Activated CD8-positive, alpha-beta memory T cell treated with anti-CD3 and anti-CD28 coated beads, Interleukin-2, amount 50 U/mL, for 1 hour (primary cell): ENCODE measurements around the gene SEMA5A.

Experiments
- DNase-seq: peaks from one replicate; pipeline ENCODE4 v3.0.0-alpha.2; 2020; ENCODE audit errors: extremely low read depth

The SEMA5A gene

DNA sequence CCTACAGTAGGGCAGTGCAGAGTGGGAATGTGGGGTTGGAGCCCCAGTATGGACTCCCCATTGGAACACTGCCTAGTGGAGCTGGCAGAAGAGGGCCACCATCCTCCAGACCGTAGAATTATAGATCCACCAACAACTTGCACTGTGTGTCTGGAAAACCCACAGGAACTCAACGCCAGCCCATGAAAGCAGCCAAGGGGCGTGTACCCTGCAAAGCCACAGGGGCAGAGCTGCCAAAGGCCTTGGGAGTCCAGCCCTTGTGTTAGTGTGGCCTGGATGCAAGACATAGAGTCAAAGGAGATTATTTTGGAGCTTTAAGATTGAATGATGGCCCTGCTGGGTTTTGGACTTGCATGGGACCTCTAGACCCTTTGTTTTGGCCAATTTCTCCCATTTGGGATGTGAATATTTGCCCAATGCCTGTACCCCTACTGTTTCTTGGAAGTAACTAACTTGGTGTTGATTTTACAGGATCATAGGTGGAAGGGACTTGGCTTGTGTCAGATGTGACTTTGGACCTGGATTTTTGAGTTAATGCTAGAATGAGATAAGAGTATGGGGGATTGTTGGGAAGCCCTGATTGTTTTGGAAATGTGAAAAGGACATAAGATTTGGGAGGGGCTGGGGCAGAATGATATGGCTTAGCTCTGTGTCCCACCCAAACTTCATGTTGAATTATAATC lies 266.8 kb downstream of the SEMA5A start:
- DNase-seq: no peak

DNA sequence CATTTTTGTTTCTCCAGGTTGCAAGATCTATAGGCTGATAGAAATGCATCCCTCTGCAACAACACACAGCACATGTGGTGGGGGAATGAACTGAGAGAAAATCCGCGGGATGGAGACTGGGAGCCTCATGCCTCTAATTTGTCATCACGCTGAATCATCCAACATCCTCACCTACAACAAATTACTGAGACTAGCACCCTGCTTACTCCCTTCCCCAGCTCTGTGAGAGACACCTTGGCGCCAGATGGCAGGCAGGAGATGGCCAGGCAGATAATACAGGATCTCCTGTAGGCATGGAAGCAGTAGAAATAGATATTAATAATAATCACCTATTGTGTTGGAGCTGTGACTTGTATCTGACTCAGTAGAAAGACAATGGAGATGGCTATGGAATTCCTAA lies 276.9 kb downstream of the SEMA5A start:
- no peak for DNase-seq

DNA sequence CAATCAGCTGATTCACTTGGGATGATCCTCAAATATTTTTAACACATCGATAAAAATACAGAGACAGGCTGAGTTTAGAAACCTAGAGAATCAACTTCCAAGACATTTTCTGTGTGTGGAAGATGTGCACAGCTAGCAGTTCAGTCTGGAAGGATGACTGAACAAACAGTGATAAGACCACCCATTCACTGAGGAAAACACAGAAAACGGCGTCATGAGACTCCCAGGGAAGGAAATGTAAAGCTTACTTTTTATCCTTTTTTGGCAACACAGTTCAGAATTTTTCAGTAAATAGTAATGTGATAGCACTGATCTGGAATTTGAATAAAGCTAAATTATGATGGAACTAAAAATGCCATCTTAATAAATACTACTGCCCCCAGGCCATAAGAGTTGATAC lies 277.6 kb downstream of the SEMA5A start:
- no peak for DNase-seq

DNA sequence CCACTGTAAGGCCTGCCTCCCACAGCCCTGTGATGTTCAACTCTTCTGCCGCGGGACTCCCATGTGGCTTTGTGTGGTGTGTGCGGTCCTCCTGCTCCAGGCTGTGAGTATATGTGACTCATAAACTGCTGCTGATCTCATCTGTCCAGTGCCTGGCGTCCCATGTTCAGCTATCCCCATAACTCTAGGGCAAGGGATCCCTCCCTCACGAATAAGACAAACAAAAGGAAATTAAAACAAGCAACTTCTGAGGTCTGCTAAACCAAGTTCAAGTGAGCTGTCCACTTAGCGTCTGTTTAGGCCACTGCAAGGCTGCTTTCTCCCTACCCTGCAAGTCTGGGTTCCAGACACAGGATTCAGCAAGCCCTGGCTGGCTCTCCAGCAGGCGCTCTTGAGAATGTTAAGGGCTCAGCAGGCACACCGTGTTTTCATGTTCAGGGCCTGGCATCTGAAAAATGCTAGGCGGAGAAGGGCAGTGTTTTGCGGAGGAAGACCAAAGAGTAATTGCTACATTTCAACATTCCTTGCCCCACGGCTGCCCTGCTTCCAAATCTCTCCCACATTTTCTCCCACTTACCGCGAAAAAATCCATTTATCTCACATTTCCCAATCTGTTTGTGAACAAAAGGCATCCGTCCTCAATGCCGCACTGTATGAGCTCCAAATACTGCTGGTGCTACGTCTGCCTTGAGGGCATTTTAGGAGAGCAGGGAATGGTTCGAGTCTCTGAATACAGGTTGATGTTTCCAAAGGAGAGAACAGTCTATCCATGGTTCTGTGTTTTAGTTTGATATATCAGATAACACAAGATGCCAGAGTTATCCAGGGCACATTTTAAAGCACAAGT lies 280.2 kb downstream of the SEMA5A start:
- DNase-seq: no peak

DNA sequence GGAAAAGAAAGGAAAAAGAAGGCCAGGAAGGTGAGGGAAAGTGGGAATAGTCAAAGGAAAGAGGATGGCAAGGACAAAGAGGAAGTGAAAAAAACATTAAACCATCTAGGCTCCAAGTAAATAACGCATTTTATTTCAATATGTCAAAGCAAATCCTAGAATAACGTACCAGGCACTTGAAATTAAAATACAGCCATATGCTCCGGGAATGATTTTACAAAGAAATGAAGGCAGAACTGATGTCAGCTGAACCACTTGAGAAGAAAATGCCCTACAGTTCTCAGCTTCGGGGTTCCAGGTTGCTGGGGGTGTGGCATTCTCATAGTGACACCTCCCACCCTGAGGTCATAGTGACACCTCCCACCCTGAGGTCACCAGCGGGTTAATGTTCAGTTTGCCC lies 281.6 kb downstream of the SEMA5A start:
- no peak for DNase-seq

DNA sequence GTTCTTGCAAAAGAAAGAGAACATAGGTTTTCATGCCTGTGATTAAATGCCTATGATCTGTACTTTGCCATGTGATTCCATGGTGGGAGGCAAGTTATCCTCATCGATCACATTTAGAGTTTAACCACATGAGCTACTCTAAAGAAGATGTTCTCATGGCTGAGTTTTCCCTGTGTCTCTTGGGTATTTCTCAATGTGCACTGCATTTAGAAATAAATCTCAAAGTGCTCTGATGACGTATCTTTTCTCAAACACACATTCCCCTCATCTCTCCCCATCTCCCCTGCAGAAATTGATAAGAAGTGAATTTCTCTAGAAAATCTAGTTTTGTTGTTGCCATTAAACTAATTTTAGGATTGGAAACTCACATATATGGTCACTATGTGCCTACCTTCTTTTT lies 282.2 kb downstream of the SEMA5A start:
- DNase-seq: no peak

DNA sequence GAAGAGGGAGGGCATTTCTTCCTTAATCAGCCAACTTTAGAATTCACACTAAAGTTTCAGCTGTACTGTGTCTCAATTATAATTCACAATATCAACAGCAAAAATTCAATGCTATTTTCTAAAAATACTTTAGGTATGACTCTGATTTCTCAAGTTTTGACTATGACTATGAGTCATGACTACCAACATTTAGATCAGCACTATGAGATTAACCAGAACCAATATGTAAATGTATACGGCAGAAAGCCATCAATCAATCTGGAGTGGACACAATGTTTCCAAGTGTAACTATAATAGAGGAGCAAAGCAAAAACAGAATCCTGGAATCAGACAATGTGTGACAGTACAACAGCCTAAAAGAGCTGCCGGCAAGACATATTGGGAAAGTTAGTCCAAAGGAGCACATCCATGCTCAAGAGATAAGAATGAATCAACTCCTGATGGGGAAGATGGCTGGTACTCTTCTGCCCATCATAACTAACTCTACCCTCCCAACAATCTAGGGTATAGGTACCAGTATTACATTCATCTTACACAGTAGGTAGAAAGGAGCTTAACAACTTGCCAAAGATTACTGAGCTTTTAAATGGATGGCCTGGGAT lies 294.4 kb downstream of the SEMA5A start:
- no peak for DNase-seq

DNA sequence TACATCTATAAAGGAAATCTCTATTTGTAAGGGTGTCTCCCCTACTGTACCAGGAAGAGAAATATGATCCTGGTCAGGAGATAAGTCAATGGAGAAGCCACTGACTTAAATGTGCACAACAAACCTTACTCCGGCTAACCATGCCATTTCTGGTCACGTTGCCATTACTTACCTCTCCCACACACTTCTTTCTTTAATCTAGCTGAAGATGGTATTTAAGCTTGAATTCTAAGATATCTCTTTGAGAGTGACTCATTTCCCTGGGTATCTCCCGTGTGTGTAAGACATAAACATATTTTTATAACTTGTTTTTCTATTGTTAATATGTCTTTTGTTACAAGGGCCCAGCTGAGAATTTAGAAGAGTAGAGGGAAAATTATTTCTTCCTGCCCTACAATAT lies 296.6 kb downstream of the SEMA5A start:
- no peak for DNase-seq

DNA sequence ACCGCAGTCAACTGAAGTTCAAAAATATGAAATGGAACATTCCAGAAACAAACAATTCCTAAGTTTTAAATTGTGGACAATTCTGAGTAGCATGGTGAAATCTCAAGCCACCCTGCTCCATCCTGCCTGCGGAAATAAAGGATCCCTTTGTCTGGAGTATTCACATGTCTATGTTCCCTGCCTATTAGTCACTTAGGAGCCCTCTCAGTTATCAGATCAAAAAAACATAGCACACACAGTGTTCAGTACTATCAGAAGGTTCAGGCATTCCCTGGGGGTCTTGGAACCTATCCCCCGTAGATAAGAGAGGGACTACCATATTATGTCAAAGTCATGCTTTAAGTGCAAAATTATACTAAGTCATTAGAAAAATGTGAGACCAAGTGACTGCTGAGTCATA lies 300.8 kb downstream of the SEMA5A start:
- DNase-seq: no peak

DNA sequence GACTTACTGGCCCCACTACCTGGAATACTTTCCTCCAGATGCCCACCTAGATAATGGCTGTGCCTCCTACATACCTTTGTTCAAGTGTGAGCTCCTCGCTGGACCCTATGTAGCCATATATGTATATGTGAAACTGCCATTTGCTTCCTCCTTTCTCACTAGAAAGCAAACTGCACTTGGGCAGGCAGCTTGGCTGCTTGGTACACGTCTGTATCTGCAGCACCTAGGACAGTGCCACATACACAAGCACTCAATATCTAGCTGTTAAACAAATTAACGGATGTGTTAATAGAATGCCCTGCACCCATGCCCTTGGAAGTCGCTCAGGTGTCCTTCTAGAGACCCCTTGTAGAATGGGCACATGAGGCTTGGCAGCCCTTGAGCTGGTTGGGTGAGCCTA lies 301.5 kb downstream of the SEMA5A start:
- DNase-seq: no peak

DNA sequence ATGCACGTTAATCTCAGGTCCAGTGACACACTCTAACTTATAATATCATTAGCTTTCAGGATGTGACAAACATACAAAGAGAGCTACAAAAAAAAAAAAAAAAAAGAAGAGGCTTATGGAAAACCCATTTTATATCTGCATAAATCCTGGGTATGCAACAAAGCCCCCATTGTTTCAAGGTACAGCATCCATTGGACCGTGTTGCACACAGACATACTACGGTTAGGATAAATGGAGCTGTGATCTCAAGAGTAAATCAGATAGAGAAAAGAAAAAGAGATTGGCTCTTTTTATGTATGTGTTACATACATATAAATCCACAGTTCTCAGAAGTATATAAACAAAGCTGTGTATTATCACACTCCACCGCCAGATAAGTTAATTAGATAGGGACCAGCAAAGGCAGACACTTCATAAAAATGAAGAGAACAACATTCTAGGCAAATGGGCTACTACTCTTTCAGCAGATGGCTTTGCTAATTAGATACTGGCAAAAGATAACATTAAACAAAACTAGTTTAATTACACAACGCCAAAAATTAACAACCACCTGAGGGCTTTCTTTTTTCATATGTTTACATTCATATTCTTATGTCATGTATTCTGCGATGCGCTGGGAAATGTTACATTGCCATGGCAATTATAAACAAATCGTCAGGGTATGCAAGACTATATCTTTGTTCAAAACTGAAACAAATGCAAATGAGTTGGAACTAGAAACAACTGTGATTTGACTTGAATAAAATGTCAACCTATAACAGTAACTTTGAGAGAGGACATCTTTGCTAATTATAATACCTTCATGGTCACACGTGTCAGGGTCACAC lies 304.2 kb downstream of the SEMA5A start:
- DNase-seq: no peak

DNA sequence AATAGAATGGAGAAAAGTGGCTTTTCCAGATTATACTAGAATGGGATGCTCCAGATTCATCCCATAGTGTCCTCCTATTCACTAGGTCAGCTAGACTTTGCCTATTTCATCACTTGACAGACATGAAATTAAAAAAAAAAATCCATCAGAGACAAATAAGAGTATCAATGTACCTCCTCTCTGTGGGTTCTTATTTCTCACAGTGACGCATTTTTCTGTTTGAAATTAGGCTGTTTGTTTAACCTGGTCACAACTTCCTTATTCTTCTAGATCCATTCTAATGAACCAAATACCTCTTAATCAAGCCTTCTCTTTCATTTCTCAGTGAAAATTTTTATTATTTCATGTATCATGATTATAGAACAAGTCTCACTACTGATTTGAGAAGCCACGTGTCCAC lies 305.4 kb downstream of the SEMA5A start:
- no peak for DNase-seq

DNA sequence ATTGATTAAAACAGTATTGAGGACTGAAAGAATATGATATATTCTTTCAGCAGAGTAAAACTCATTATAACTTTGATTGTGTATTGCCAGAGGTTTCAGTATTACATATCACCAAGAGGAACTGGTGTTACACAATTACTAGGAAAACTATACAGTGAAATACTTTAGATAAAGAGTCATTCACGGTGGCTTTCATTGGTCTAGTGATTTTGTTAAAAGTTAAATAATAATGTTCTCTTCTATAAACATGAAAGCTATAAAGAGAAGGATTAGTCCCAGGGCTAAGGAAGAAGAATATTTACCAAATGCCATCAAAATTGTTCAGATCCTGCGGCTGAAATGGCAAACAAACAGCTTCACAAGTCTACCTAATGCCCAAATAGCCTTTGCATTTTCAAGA lies 306.2 kb downstream of the SEMA5A start:
- DNase-seq: no peak

DNA sequence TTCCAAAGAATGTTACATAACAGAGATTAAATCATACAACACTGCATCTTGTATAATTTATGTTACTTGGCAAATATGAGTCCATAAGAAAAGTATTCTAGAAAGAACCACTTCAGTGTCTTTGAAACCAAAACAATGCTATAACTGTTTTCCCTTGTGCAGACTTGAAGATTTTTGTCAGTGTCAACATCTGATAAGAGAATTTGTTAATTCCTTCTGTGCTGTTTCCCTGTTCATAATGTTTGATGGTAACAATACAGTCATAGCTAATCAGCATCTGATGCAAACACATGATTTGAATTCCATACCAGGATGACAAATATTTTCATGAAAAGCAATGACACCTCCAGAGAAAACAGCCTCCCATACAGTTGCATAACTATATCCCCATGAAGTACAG lies 306.8 kb downstream of the SEMA5A start:
- no peak for DNase-seq

DNA sequence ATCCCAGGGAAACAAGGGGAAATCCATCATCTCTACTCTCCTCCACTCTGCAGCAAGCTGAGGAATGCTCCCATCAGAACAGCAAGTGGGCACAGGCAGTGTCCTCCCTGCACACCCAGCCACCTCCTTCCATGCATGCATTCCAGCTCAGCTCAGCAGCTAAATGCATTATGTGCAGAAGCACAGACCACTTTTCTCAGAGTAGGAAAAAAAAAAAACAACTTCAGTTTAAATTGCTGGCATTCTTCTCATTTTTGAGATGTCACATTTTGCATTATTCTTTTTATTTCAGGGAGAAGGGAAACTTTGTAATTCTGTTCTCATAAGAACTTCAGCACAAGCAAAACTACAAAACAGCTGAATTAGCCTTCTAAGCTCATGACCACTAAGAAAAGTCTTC lies 312.2 kb downstream of the SEMA5A start:
- no peak for DNase-seq

DNA sequence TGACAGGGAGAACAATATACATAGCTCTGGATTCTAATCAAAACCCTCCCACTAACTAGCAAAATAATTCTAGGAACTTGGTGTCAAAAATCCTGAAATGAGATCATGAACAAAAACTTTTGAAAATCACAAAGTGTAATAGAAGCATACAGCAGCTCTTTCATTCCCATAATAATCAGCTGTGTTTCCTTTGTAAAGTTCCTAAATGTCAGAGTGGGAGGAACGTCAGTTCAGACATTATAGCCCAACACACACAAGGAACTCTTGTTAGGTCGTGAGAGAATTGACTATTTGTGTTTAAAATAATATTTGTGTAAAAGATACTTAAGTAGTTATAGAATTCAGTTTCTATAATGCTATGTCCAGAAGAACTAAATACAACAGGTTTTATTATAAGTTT lies 312.8 kb downstream of the SEMA5A start:
- no peak for DNase-seq

DNA sequence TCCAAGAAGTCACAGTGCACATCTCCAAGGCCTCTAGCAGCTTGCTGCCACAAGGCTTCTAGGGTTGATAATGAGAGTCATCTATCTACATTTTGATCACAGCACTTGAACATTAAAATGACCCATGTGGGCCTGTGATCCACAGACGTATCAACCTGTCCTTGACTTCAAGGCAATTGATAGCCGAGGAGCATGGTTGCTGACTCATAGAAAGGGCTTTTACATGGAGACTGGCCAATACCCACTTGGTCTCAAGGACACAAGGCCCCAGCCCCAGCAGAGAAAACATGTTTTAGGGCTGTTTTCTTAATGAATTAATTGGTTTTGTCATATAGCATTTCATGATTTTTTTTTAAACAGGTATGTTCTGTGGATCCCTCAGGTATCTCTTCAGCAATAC lies 314.0 kb downstream of the SEMA5A start:
- no peak for DNase-seq

DNA sequence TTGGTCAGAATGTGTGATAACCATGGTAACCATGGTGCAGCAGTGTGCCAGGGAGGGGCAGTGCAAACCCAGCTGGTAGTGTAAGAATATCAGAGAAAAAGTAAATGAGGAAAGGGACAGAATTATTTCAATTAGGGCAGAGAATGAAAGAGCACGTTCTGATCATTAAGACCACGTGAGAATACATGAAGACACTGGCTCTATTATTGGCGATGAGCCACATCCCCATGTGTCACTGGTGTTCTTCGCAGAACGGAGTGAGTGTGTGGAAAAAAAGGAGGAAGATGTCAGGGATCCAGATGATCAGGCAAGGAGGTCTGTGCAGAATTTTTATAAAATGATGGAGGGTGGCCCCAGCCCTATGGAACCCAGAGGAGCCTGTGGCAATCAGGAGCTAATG lies 315.5 kb downstream of the SEMA5A start:
- DNase-seq: no peak

DNA sequence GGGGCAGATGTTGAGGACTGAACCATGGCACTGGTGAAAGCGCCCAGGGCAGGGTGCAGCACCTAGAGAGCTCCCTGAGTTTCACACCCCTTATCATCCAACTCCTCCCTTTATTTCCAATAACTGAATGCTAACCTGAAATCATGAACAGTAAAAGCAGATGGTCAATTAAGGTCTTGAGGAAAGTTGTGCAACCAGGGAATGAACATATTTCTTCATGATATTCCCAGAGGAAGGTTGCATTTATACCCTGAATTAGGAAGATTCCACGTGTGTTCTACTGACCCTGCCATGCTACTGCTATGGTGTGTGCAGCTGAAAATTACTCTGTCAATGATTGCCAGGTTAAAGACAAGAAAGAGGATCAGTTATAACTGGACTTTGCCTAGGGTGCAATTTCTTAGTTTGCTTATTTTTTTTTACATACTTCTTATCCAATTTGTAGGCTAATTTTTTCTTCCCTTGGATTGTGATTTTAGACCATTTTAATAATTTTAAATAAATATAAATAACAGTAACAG lies 319.8 kb downstream of the SEMA5A start:
- no peak for DNase-seq

DNA sequence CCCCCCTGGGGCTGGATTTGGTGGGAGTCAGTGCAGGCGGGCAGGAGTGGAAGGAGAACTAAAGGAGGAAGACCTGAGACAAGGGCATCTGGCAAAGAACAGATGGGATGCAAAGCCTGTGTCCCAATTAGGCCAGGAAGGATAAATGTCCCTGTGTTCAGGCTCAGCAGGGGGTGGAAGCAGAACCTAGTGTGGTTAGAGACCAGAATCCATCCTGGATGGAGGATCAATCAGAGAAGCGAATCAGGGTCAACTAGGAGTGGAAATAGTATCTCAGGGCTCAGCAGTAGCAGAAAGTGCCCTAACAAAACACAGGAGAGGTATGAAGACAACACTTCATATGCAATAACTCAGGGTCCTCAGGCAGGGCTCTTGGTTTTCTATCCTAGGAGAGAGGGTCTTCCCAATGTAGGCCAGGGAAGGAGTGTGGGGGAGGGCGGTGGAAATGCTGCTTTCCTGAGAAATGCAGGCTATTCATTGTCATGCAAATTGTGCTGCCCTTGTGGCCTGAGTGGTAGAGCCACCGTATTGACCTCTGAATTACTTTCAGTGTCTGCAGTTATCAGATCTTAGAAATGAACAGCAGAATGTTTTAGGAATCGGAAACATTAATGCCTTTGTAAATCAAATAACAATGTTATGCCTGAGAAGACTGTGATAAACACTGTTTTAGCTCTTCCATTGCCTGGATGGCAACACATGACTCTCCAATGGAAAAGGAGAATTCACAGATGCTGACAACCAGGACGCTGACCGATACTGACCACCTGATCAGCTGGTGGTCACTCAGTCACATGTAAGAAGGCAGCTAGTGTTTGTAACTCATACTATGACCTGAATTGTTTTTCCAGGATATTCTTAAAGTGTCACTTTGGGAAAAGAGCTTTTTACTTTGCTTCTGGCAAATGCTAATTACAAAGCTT lies 323.6 kb downstream of the SEMA5A start:
- no peak for DNase-seq

DNA sequence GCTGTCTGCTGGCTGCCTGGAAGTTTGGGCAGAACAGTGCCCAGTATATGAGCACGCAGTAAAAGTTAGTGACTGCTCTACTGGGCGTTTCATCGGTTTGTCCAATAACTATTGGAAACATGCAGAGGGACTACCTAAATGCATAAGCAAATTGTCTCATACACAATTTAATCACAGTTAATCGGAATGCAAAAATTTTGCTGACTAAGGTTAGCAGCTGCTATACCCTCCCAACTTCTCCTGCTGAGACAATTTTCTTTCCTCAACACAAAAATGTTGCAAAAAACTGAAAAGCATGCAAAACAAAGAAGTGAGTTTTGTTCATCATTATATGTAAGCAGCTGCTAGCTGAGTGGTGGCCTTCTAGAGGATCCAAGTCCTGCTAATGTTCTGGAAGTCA lies 327.5 kb downstream of the SEMA5A start:
- no peak for DNase-seq
